Liver (tissue), 9 donors: ENCODE data around the gene EHD4. TPM values are rescaled to one million over a fixed set of nuclear protein-coding genes. Genes with fewer than 3 reads are reported as not detected.

Source experiments
- DNase-seq: peaks from one replicate; pipeline ENCODE4 v3.0.0-alpha.2; 2017; ENCODE audit warnings: low spot score
- H3K27ac ChIP-seq, 2 donors: one replicate each; pipeline ENCODE4 v1.7.0; 2013; ENCODE audit warnings: inconsistent platforms in 2 of 2, low read length in 2 of 2, control low read depth in 1 of 2, low read depth in 1 of 2, mild to moderate bottlenecking in 1 of 2
- H3K27me3 ChIP-seq, 4 donors: one replicate each; pipeline versions ENCODE4 v1.6.1 to v1.7.0; 2013; ENCODE audit warnings: low read length in 3 of 4, inconsistent platforms in 1 of 4, mild to moderate bottlenecking in 1 of 4, moderate library complexity in 1 of 4; ENCODE audit not compliant: control insufficient read depth in 4 of 4, insufficient read depth in 4 of 4
- H3K36me3 ChIP-seq, 4 donors: one replicate each; pipeline versions ENCODE4 v1.6.1 to v1.7.0; 2013; ENCODE audit warnings: low read length in 3 of 4, mild to moderate bottlenecking in 3 of 4, low read depth in 1 of 4, moderate library complexity in 1 of 4; ENCODE audit not compliant: control insufficient read depth in 4 of 4, insufficient read depth in 3 of 4
- H3K4me1 ChIP-seq, 4 donors: one replicate each; pipeline versions ENCODE4 v1.6.1 to v1.7.0; 2013; ENCODE audit warnings: low read length in 3 of 4, mild to moderate bottlenecking in 3 of 4, moderate library complexity in 1 of 4; ENCODE audit not compliant: control insufficient read depth in 4 of 4, insufficient read depth in 4 of 4
- H3K4me3 ChIP-seq, 3 donors: one replicate each; pipeline versions ENCODE4 v1.6.1 to v1.7.0; 2013; ENCODE audit warnings: low read length in 3 of 3, control low read depth in 1 of 3, low read depth in 1 of 3, mild to moderate bottlenecking in 1 of 3
- H3K9ac ChIP-seq, 2 donors: one replicate each; pipeline ENCODE4 v1.7.0; 2013; ENCODE audit warnings: low read length in 2 of 2, mild to moderate bottlenecking in 2 of 2, moderate library complexity in 2 of 2, control low read depth in 1 of 2, low read depth in 1 of 2
- H3K9me3 ChIP-seq, 4 donors: one replicate each; pipeline versions ENCODE4 v1.6.1 to v1.7.0; 2013; ENCODE audit warnings: low read length in 3 of 4; ENCODE audit not compliant: control insufficient read depth in 4 of 4
- ATF3 ChIP-seq: IDR thresholded peaks from 2 replicates; pipeline ENCODE4 v1.6.1; 2016; ENCODE audit warnings: antibody characterized with exemption
- CTCF ChIP-seq: fragments of 150-350 bp; IDR thresholded peaks from 2 replicates; pipeline ENCODE4 v1.5.1; 2017; ENCODE audit warnings: improper control_type of control experiment, low read depth, low read length; ENCODE audit not compliant: missing input control
- EGR1 ChIP-seq, 2 donors: IDR thresholded peaks; 2 replicates each; pipeline ENCODE4 v1.6.1; 2016 to 2018; ENCODE audit warnings: antibody characterized with exemption in 2 of 2, low read depth in 2 of 2
- FOXA1 ChIP-seq: IDR thresholded peaks from 2 replicates; pipeline ENCODE4 v1.6.1; 2016; ENCODE audit warnings: antibody characterized with exemption
- FOXA2 ChIP-seq: IDR thresholded peaks from 2 replicates; pipeline ENCODE4 v1.6.1; 2016; ENCODE audit warnings: antibody characterized with exemption
- GABPA ChIP-seq, 2 donors: IDR thresholded peaks in 1 of 2; conservative IDR thresholded peaks in 1 of 2; 2 replicates each; pipeline ENCODE4 v1.6.1; 2016; ENCODE audit warnings: antibody characterized with exemption in 2 of 2, mild to moderate bottlenecking in 1 of 2, moderate library complexity in 1 of 2
- HNF4A ChIP-seq, 2 donors: conservative IDR thresholded peaks; 2 replicates each; pipeline ENCODE4 v1.6.1; 2016; ENCODE audit warnings: antibody characterized with exemption in 2 of 2, mild to moderate bottlenecking in 2 of 2
- HNF4G ChIP-seq: IDR thresholded peaks from 2 replicates; pipeline ENCODE4 v1.6.1; 2016; ENCODE audit warnings: antibody characterized with exemption
- JUND ChIP-seq, 2 donors: IDR thresholded peaks; 2 replicates each; pipeline ENCODE4 v1.6.1; 2016; ENCODE audit warnings: antibody characterized with exemption in 2 of 2
- NR2F2 ChIP-seq: IDR thresholded peaks from 2 replicates; pipeline ENCODE4 v1.6.1; 2016; ENCODE audit warnings: antibody characterized with exemption
- RAD21 ChIP-seq, 2 donors: IDR thresholded peaks; 2 replicates each; pipeline ENCODE4 v1.6.1; 2016; ENCODE audit warnings: antibody characterized with exemption in 2 of 2, mild to moderate bottlenecking in 2 of 2
- RXRA ChIP-seq, 2 donors: IDR thresholded peaks; 2 replicates each; pipeline ENCODE4 v1.6.1; 2017 to 2018; ENCODE audit warnings: antibody characterized with exemption in 2 of 2, mild to moderate bottlenecking in 1 of 2
- SP1 ChIP-seq: IDR thresholded peaks from 2 replicates; pipeline ENCODE4 v1.6.1; 2018; ENCODE audit warnings: antibody characterized with exemption, mild to moderate bottlenecking
- TAF1 ChIP-seq: conservative IDR thresholded peaks from 2 replicates; pipeline ENCODE4 v1.6.1; 2016; ENCODE audit warnings: antibody characterized with exemption, mild to moderate bottlenecking
- WGBS: extraction: QIAGEN DNeasy Blood & Tissue Kit; methylation state at CpG from one replicate; pipeline ENCODE4 v1.1.7; 2013; 5-methylcytosine and 5-hydroxymethylcytosine counted together
- polyA plus RNA-seq, 2 donors: library from polyadenylated mRNA; stranded (reverse) in 1 of 2; unstranded in 1 of 2; fragments of 200-250 nt in 1 of 2; fragments of >200 nt in 1 of 2; fragmentation: Nextera tagmentation in 1 of 2; extraction: Ambion mirVana in 1 of 2; gene quantifications; one replicate each; pipeline versions ENCODE4 v1.2.1 to v1.2.3, GENCODE V29; 2013 to 2015
- total RNA-seq, 2 donors: library from RNA; depleted of rRNA; stranded (reverse); fragments of >200 nt; gene quantifications; one replicate each; pipeline ENCODE4 v1.2.3, GENCODE V29; 2014
- TF ChIP-seq, protein P1 (sequence below): IDR thresholded peaks from 2 replicates; pipeline ENCODE4 v1.6.1; 2016; ENCODE audit warnings: antibody characterized with exemption
- TF ChIP-seq, protein P2 (sequence below): IDR thresholded peaks from 2 replicates; pipeline ENCODE4 v1.6.1; 2016; ENCODE audit warnings: antibody characterized with exemption
- TF ChIP-seq, protein P3 (sequence below): IDR thresholded peaks from 2 replicates; pipeline ENCODE4 v1.6.1; 2016; ENCODE audit warnings: antibody characterized with exemption, mild to moderate bottlenecking
- donor health status: healthy.
- donor health status: healthy.
- donor health status: healthy.
- donor health status: healthy.
- donor health status: healthy.

Gene EHD4
- total and polyA plus RNA-seq, 4 donors: 3.3 to 10.0 (median 6.2) TPM

DNA sequence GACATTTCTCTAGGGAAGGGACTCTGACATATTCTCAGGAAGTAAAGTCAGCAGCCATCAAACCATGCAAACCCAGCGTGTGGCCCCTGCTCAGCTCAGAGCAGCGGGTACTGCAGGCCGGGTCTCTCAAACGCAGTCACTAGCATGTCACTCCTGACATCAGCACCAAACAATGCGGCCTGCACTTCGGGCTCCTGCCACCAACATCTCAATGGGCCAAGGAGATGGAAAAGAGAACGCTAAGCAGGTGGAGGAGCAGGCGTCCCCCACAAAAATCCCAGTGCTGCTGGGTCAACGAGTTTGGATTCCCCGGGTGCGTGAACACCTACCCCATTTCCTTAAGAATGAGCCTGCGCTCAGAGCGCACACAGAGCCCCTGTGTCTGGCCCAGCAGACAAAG lies 68.6 kb downstream of the EHD4 start:
- DNase-seq: no peak
- Histone ChIP-seq H3K9me3 (peaks cover 0 to 4% (median 0%) of the 10 kb centered on the region in 4 donors), H3K4me1 (peaks cover 0 to 7% (median 3%) of the 10 kb centered on the region in 4 donors), H3K36me3 (peaks cover 10 to 25% (median 16%) of the 10 kb centered on the region in 4 donors), H3K27ac (no peak overlapping the region), H3K4me3 (no peak overlapping the region), H3K9ac (no peak overlapping the region), H3K27me3 (no peaks in the 10 kb centered on the region)
- WGBS: 94% methylated on average over 13 of the region's 13 CpGs
- TF ChIP-seq ATF3: no peak
- no peak for TF ChIP-seq TAF1
- no peak for TF ChIP-seq JUND (IDR thresholded peaks at IDR 0.05)
- TF ChIP-seq CTCF: no peak
- TF ChIP-seq FOXA2: no peak
- no peak for TF ChIP-seq FOXA1

DNA sequence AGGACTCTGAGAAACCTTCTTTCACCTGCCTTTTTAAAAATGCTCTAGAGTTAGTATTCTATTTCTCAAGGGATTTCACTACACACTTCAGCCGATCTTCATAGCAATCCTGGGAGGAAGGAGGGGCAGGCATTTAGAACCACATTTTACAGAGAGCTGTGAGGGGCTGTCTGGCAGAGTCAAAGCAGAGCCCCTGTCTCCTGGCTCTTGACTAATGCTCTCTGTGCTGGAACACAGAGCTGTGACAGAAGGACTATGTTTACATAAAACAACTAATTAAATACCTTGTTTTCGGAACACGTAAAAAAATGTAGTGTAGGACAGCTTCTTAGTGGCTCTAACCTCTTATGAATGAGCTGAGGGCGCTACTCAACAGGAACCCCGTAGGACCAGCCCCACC lies 70.9 kb downstream of the EHD4 start:
- 93% methylated on average over 5 of the region's 5 CpGs for WGBS
- no peak for DNase-seq
- Histone ChIP-seq H3K36me3 (peaks cover 8 to 15% (median 10%) of the 10 kb centered on the region in 4 donors), H3K4me1 (peaks cover 0 to 7% (median 3%) of the 10 kb centered on the region in 4 donors), H3K9me3 (peaks cover 0 to 3% (median 0%) of the 10 kb centered on the region in 4 donors), H3K27me3 (no peaks in the 10 kb centered on the region), H3K9ac (no peak overlapping the region), H3K4me3 (no peak overlapping the region), H3K27ac (no peak overlapping the region)
- TF ChIP-seq FOXA1: no peak
- TF ChIP-seq JUND (IDR thresholded peaks at IDR 0.05): no peak
- TF ChIP-seq GABPA (IDR thresholded peaks at IDR 0.05 in 1 of 2, conservative IDR thresholded peaks at IDR 0.05 in 1 of 2): no peak
- no peak for TF ChIP-seq SP1

- Histone ChIP-seq H3K27me3 (no peaks in the 10 kb centered on the region), H3K9ac (no peak overlapping the region), H3K4me3 (no peak overlapping the region), H3K36me3 (peaks cover 6 to 15% (median 9%) of the 10 kb centered on the region in 4 donors), H3K9me3 (no peaks in the 10 kb centered on the region), H3K27ac (no peak overlapping the region), H3K4me1 (peaks cover 0 to 7% (median 3%) of the 10 kb centered on the region in 4 donors)
- WGBS: 95% methylated on average over 36 of the region's 36 CpGs
- DNase-seq: no peak
- TF ChIP-seq GABPA (IDR thresholded peaks at IDR 0.05 in 1 of 2, conservative IDR thresholded peaks at IDR 0.05 in 1 of 2): no peak
- TF ChIP-seq HNF4A (conservative IDR thresholded peaks at IDR 0.05): no peak
- TF ChIP-seq JUND (IDR thresholded peaks at IDR 0.05): no peak
- TF ChIP-seq, protein P1, sequence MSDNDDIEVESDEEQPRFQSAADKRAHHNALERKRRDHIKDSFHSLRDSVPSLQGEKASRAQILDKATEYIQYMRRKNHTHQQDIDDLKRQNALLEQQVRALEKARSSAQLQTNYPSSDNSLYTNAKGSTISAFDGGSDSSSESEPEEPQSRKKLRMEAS: no peak
- TF ChIP-seq HNF4G: no peak
- TF ChIP-seq RXRA (IDR thresholded peaks at IDR 0.05): no peak
- no peak for TF ChIP-seq SP1
- TF ChIP-seq RAD21 (IDR thresholded peaks at IDR 0.05): no peak
- TF ChIP-seq FOXA2: no peak
- TF ChIP-seq, protein P2, sequence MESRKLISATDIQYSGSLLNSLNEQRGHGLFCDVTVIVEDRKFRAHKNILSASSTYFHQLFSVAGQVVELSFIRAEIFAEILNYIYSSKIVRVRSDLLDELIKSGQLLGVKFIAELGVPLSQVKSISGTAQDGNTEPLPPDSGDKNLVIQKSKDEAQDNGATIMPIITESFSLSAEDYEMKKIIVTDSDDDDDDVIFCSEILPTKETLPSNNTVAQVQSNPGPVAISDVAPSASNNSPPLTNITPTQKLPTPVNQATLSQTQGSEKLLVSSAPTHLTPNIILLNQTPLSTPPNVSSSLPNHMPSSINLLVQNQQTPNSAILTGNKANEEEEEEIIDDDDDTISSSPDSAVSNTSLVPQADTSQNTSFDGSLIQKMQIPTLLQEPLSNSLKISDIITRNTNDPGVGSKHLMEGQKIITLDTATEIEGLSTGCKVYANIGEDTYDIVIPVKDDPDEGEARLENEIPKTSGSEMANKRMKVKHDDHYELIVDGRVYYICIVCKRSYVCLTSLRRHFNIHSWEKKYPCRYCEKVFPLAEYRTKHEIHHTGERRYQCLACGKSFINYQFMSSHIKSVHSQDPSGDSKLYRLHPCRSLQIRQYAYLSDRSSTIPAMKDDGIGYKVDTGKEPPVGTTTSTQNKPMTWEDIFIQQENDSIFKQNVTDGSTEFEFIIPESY: no peak
- no peak for TF ChIP-seq EGR1 (IDR thresholded peaks at IDR 0.05; ENCODE audit: low read depth in 2 of 2)
- TF ChIP-seq, protein P3, sequence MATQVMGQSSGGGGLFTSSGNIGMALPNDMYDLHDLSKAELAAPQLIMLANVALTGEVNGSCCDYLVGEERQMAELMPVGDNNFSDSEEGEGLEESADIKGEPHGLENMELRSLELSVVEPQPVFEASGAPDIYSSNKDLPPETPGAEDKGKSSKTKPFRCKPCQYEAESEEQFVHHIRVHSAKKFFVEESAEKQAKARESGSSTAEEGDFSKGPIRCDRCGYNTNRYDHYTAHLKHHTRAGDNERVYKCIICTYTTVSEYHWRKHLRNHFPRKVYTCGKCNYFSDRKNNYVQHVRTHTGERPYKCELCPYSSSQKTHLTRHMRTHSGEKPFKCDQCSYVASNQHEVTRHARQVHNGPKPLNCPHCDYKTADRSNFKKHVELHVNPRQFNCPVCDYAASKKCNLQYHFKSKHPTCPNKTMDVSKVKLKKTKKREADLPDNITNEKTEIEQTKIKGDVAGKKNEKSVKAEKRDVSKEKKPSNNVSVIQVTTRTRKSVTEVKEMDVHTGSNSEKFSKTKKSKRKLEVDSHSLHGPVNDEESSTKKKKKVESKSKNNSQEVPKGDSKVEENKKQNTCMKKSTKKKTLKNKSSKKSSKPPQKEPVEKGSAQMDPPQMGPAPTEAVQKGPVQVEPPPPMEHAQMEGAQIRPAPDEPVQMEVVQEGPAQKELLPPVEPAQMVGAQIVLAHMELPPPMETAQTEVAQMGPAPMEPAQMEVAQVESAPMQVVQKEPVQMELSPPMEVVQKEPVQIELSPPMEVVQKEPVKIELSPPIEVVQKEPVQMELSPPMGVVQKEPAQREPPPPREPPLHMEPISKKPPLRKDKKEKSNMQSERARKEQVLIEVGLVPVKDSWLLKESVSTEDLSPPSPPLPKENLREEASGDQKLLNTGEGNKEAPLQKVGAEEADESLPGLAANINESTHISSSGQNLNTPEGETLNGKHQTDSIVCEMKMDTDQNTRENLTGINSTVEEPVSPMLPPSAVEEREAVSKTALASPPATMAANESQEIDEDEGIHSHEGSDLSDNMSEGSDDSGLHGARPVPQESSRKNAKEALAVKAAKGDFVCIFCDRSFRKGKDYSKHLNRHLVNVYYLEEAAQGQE: no peak
- no peak for TF ChIP-seq NR2F2
Measured at GRCh38 chr15:41900526-41901380, 71.6 kb downstream of the EHD4 start.
